ENCODE measurements around the gene RBP3. TPM values are rescaled to one million over a fixed set of nuclear protein-coding genes. Genes with fewer than 3 reads are reported as not detected.

The RBP3 gene
- total RNA-seq, 2 experiments from 2014 or later = not detected

DNA sequence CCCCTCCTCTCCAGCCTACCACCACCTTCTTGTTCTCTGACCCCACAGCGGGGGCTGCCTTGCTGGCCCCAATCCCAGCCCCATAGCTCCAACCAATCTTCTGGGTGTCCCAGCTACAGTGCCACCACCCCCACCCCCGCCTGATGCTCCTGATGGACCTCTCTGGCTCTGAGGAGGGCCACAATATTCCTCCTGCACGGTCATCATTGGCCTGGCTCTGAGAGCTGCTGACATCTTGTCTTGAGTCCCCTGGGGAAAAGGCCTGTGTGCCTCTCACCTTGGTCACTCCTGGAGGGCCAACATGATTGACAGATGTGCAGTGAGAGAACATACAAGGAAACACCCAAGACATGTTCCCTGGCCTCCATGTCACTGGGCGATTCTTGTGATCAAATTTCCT, 18.3 kb upstream of the RBP3 start:
- no peak for ATAC-seq

GRCh38 chr10:47330366-47330765, 17.8 kb upstream of the RBP3 start:
- ATAC-seq = no peak
- H3K36me3 Mint-ChIP-seq (ENCODE audit: low read depth) = no peaks in the 10 kb centered on the region
- H3K27ac Mint-ChIP-seq = no peak overlapping the region
- no peak for DNase-seq
- intact Hi-C loops (cut with micrococcal nuclease) = no loop called here
- no peak for TF ChIP-seq CTCF (IDR thresholded peaks at IDR 0.05)
- H3K9me3 Mint-ChIP-seq = no peaks in the 10 kb centered on the region
- no peaks in the 10 kb centered on the region for H3K4me1 Mint-ChIP-seq (ENCODE audit: low read depth)
- CTCF ChIA-PET = interaction anchor here (1.3 kb wide), 1 partner anchor 283 kb away, joined by 5 read pairs; no protein-coding TSS in a partner anchor
- no peak overlapping the region for H3K4me3 Mint-ChIP-seq
- no peaks in the 10 kb centered on the region for H3K27me3 Mint-ChIP-seq
- POLR2A ChIA-PET = no interaction called here

More for the DNA sequence above, 18.3 kb upstream of the RBP3 start:
- no peak for TF ChIP-seq CTCF (IDR thresholded peaks at IDR 0.05)
- Mint-ChIP-seq H3K4me3 (no peak overlapping the region), H3K9me3 (no peaks in the 10 kb centered on the region), H3K4me1 (ENCODE audit: low read depth) (no peaks in the 10 kb centered on the region), H3K27me3 (no peaks in the 10 kb centered on the region), H3K36me3 (ENCODE audit: low read depth) (no peaks in the 10 kb centered on the region), H3K27ac (no peak overlapping the region)
- CTCF ChIA-PET = interaction anchor here (0.6 to 1.1 kb wide), 2 partner anchors 10 to 288 kb away, joined by 3 to 4 read pairs; no protein-coding TSS in a partner anchor
- POLR2A ChIA-PET = no interaction called here
- intact Hi-C loops (cut with micrococcal nuclease) = no loop called here
- no peak for DNase-seq

DNA sequence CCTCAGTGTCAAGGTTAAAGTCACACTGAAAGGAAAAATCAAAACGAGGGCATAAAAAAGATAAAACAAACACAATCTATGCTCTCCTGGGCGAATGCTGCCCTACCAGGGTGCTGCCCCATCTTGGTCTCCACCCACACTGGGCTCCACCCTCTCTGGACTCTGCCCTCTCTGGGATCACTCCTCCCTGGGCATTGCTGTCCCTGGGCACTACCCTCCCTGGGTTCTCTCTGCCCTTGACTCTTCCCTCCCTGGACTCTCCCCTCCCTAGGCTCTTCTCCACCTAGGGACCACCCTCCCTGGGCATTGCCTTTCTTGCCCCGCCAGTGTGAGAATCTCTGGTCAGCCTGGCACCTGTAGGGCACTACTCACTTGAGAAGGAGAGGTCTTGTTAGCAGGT, 17.4 kb upstream of the RBP3 start:
- H3K4me3 Mint-ChIP-seq = no peak overlapping the region
- ChIA-PET CTCF (interaction anchor here (1.3 kb wide), 1 partner anchor 283 kb away, joined by 5 read pairs; no protein-coding TSS in a partner anchor), POLR2A (no interaction called here)
- no peaks in the 10 kb centered on the region for H3K9me3 Mint-ChIP-seq
- no peak for ATAC-seq
- no peaks in the 10 kb centered on the region for H3K36me3 Mint-ChIP-seq (ENCODE audit: low read depth)
- no peak for TF ChIP-seq CTCF (IDR thresholded peaks at IDR 0.05)
- H3K27me3 Mint-ChIP-seq = no peaks in the 10 kb centered on the region
- H3K4me1 Mint-ChIP-seq (ENCODE audit: low read depth) = no peaks in the 10 kb centered on the region
- no peak overlapping the region for H3K27ac Mint-ChIP-seq
- intact Hi-C loops (cut with micrococcal nuclease) = no loop called here
- no peak for DNase-seq

- DNase-seq (no peak), ATAC-seq (no peak)
- Mint-ChIP-seq H3K9me3 (no peaks in the 10 kb centered on the region), H3K4me3 (no peak overlapping the region), H3K36me3 (ENCODE audit: low read depth) (no peaks in the 10 kb centered on the region), H3K27me3 (no peaks in the 10 kb centered on the region), H3K27ac (no peak overlapping the region), H3K4me1 (ENCODE audit: low read depth) (no peaks in the 10 kb centered on the region)
- no peak for TF ChIP-seq CTCF (IDR thresholded peaks at IDR 0.05)
- intact Hi-C loops (cut with micrococcal nuclease) = no loop called here
- ChIA-PET CTCF (interaction anchor here (1.3 kb wide), 1 partner anchor 284 kb away, joined by 5 read pairs; no protein-coding TSS in a partner anchor), POLR2A (no interaction called here)
Observed at GRCh38 chr10:47331491-47331890, 16.7 kb upstream of the RBP3 start.

DNA sequence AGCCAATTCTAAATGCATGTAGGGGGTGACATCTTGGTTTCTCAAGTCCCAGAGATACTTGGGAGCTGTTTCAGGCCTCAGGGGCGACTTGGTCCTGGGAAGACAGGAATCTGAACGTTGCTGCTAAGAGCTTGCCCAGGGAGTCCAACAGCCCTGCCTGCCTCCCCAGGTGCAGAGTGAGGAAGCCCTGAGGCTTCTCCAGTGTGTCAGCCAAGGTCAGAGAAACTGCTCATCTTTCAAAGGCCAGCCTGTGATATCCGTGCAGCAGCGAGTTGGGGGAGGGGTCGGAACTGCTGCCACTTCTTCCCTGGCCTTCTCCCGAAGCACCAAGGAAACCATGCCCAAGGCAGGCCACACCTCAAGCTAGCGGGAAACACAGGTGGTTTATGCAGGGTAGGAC, 16.2 kb upstream of the RBP3 start:
- ChIA-PET CTCF (interaction anchor here (0.9 to 1.6 kb wide), 3 partner anchors 9 to 285 kb away, joined by 3 to 5 read pairs (median 3); no protein-coding TSS in a partner anchor), POLR2A (no interaction called here)
- intact Hi-C loops (cut with micrococcal nuclease) = no loop called here
- Mint-ChIP-seq H3K27ac (no peak overlapping the region), H3K4me1 (ENCODE audit: low read depth) (no peaks in the 10 kb centered on the region), H3K36me3 (ENCODE audit: low read depth) (no peaks in the 10 kb centered on the region), H3K9me3 (no peaks in the 10 kb centered on the region), H3K4me3 (no peak overlapping the region), H3K27me3 (no peaks in the 10 kb centered on the region)
- TF ChIP-seq CTCF (IDR thresholded peaks at IDR 0.05) = no peak
- ATAC-seq (no peak), DNase-seq (no peak)

Data from activated CD8-positive, alpha-beta T cell treated with anti-CD3 and anti-CD28 coated beads for 36 hours (primary cell).